ENCODE data around the gene SIL1. TPM values are rescaled to one million over a fixed set of nuclear protein-coding genes. Genes with fewer than 3 reads are reported as not detected.
"Not testable (repeated sequence)": the region's sequence is repeated elsewhere in the genome, so short reads cannot be mapped to it uniquely, and the experiment has no call there.

Gene SIL1
- polyA plus RNA-seq, 1 experiment = 64.6 TPM

GRCh38 chr5:139061274-139061673, 136.9 kb downstream of the SIL1 start:
- no peak for TF ChIP-seq CTCF (IDR thresholded peaks at IDR 0.05; ENCODE audit: low read depth, low read length)
- POLR2A ChIA-PET = no interaction called here

GRCh38 chr5:139058121-139058520, 140.0 kb downstream of the SIL1 start:
- Histone ChIP-seq H3K4me3 (ENCODE audit: low read depth, low read length) (no peak overlapping the region), H3K27me3 (ENCODE audit: control insufficient read depth, insufficient read depth, low read length) (no peaks in the 10 kb centered on the region), H3K27ac (ENCODE audit: low read depth, low read length) (no peak overlapping the region), H3K9me3 (ENCODE audit: control insufficient read depth, insufficient read depth, low read length) (no peaks in the 10 kb centered on the region; the same call in 1 of the 2 replicates)
- TF ChIP-seq CTCF (IDR thresholded peaks at IDR 0.05; ENCODE audit: low read depth, low read length) = no peak
- CTCF ChIA-PET = no interaction called here
- POLR2A ChIA-PET = no interaction called here
- DNase-seq (ENCODE audit: low read depth, low spot score) = no peak

More at GRCh38 chr5:139061274-139061673, 136.9 kb downstream of the SIL1 start:
- no peak overlapping the region for H3K4me3 ChIP-seq (ENCODE audit: low read depth, low read length)
- DNase-seq (ENCODE audit: low read depth, low spot score) = no peak
- peak overlapping the region; percentile 31 for H3K27ac ChIP-seq (ENCODE audit: low read depth, low read length)
- CTCF ChIA-PET = no interaction called here
- H3K9me3 ChIP-seq (ENCODE audit: control insufficient read depth, insufficient read depth, low read length) = no peaks in the 10 kb centered on the region; the same call in 1 of the 2 replicates
- H3K27me3 ChIP-seq (ENCODE audit: control insufficient read depth, insufficient read depth, low read length) = no peaks in the 10 kb centered on the region

- CTCF ChIA-PET; H3K9me3 ChIP-seq (ENCODE audit: control insufficient read depth, insufficient read depth, low read length); POLR2A ChIA-PET: not testable (repeated sequence)
Measured at GRCh38 chr5:139057045-139057939, 140.9 kb downstream of the SIL1 start.

GRCh38 chr5:139052975-139053374, 145.2 kb downstream of the SIL1 start:
- Histone ChIP-seq H3K27ac (ENCODE audit: low read depth, low read length) (no peak overlapping the region), H3K4me3 (ENCODE audit: low read depth, low read length) (no peak overlapping the region), H3K27me3 (ENCODE audit: control insufficient read depth, insufficient read depth, low read length) (no peaks in the 10 kb centered on the region), H3K9me3 (ENCODE audit: control insufficient read depth, insufficient read depth, low read length) (no peaks in the 10 kb centered on the region; the same call in 1 of the 2 replicates)
- no peak for DNase-seq (ENCODE audit: low read depth, low spot score)
- TF ChIP-seq CTCF (IDR thresholded peaks at IDR 0.05; ENCODE audit: low read depth, low read length) = no peak
- POLR2A ChIA-PET = no interaction called here
- CTCF ChIA-PET = no interaction called here

More at GRCh38 chr5:139057045-139057939, 140.9 kb downstream of the SIL1 start:
- not testable (repeated sequence) for H3K27ac ChIP-seq (ENCODE audit: low read depth, low read length); H3K4me3 ChIP-seq (ENCODE audit: low read depth, low read length); DNase-seq (ENCODE audit: low read depth, low spot score); H3K27me3 ChIP-seq (ENCODE audit: control insufficient read depth, insufficient read depth, low read length)

GRCh38 chr5:139051392-139051791, 146.8 kb downstream of the SIL1 start:
- no peaks in the 10 kb centered on the region for H3K27me3 ChIP-seq (ENCODE audit: control insufficient read depth, insufficient read depth, low read length)
- ChIA-PET CTCF (no interaction called here), POLR2A (no interaction called here)
- no peaks in the 10 kb centered on the region; the same call in 1 of the 2 replicates for H3K9me3 ChIP-seq (ENCODE audit: control insufficient read depth, insufficient read depth, low read length)
- H3K4me3 ChIP-seq (ENCODE audit: low read depth, low read length) = no peak overlapping the region
- DNase-seq (ENCODE audit: low read depth, low spot score) = no peak
- TF ChIP-seq CTCF (IDR thresholded peaks at IDR 0.05; ENCODE audit: low read depth, low read length) = no peak
- no peak overlapping the region for H3K27ac ChIP-seq (ENCODE audit: low read depth, low read length)
